Testis (tissue), 3 donors: ENCODE data around the gene PCBP2. TPM values are rescaled to one million over a fixed set of nuclear protein-coding genes. Genes with fewer than 3 reads are reported as not detected.

Experiments
- DNase-seq: peaks from one replicate; pipeline ENCODE4 v3.0.0-alpha.2; 2019
- H3K27ac ChIP-seq, 2 donors: fragments of 200-600 bp; sonication (generic); one replicate each; pipeline ENCODE4 v1.5.1; 2019
- H3K27me3 ChIP-seq: fragments of 200-600 bp; sonication (generic); one replicate; pipeline ENCODE4 v1.5.1; 2019
- H3K36me3 ChIP-seq: fragments of 200-600 bp; sonication (generic); one replicate; pipeline ENCODE4 v1.5.1; 2017; ENCODE audit warnings: low read depth; ENCODE audit errors: missing control alignments
- H3K4me1 ChIP-seq: fragments of 200-600 bp; sonication (generic); one replicate; pipeline ENCODE4 v1.5.1; 2019
- H3K4me3 ChIP-seq, 2 donors: fragments of 200-600 bp; sonication (generic); one replicate each; pipeline ENCODE4 v1.5.1; 2017 to 2019
- H3K9me3 ChIP-seq: fragments of 200-600 bp; sonication (generic); one replicate; pipeline ENCODE4 v1.5.1; 2017
- POLR2A ChIP-seq: fragments of 450-650 bp; IDR thresholded peaks from one replicate; pipeline ENCODE4 v1.6.1; 2017; ENCODE audit warnings: antibody characterized with exemption, mild to moderate bottlenecking, moderate library complexity
- WGBS, 2 donors: methylation state at CpG; one replicate each; pipeline ENCODE4 v1.1.5; 2018; 5-methylcytosine and 5-hydroxymethylcytosine counted together
- intact Hi-C: fragments of 100-400 bp; cut with DNase I; formaldehyde crosslinking; loops from one replicate; pipeline ENCODE4 v1.15.1; 2023; ENCODE audit warnings: low total_unique reads
- polyA plus RNA-seq: library from polyadenylated mRNA; stranded (reverse); fragments of 350-450 nt; fragmentation: Illumina TruSeq; extraction: RNeasy Lipid Tissue Mini Kit (QIAGEN cat#74804); gene quantifications from one replicate; pipeline ENCODE4 v1.2.3, GENCODE V29; 2014; ENCODE audit warnings: low read depth, low replicate concordance; ENCODE audit not compliant: insufficient read depth
- total RNA-seq, 2 donors: library from RNA; depleted of rRNA; stranded (reverse); fragments of >200 nt; gene quantifications; one replicate each; pipeline ENCODE4 v1.2.3, GENCODE V29; 2016
- TF ChIP-seq, protein P1 (sequence below), 3 experiments: fragments of 450-650 bp in 2 of 3; fragments of 200-600 bp in 1 of 3; sonication (generic) in 1 of 3; IDR thresholded peaks; one replicate each; pipeline ENCODE4 v1.5.1; 2016 to 2019; ENCODE audit warnings: antibody characterized with exemption in 3 of 3, mild to moderate bottlenecking in 2 of 3, moderate library complexity in 1 of 3

Gene PCBP2
- total and polyA plus RNA-seq, 3 donors from 2014 or later, result 553 to 1,065 (median 632) TPM

DNA sequence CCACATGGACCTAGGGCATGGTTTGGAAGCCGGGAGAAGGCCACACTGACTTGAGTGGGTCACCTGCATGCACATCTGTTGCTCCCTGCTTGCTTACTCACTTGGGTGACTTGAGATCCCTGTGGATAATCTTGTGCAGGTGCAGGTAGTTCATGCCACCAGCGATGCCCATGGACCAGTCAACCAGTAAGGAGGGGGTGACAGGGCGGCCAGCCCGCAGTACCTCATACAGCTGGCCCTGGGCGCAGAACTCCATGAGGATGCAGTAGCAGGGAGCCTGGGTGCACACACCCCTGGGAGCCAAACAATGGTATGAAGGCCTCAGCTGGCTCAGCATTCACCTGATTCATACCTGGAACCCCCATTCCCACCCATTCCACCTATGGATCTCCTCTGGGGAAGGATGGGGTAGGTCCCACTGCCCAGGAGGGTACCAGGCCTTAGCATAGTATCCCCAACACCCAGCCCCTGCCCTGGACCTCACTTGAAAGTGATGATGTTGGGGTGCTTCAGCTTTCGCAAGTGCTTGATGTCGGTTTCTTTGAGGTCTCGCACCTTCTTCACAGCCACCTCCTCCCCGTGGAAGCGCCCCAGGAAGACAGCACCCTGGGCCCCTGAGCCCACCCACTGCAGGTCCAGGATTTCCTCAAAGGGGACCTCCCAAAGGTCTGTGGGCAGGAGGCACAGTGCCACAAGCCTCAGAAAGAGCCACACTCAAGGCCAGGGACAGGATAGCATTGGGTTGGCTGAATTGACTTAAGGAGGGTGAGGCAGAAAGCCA, 34.2 kb downstream of the PCBP2 start:
- no peak for DNase-seq
- peaks cover 5% of the 10 kb centered on the region for H3K4me1 ChIP-seq
- H3K27me3 ChIP-seq, result no peaks in the 10 kb centered on the region
- 95 to 98% methylated on average over 10 of the region's 10 CpGs for WGBS, 2 donors
- TF ChIP-seq, protein P1, sequence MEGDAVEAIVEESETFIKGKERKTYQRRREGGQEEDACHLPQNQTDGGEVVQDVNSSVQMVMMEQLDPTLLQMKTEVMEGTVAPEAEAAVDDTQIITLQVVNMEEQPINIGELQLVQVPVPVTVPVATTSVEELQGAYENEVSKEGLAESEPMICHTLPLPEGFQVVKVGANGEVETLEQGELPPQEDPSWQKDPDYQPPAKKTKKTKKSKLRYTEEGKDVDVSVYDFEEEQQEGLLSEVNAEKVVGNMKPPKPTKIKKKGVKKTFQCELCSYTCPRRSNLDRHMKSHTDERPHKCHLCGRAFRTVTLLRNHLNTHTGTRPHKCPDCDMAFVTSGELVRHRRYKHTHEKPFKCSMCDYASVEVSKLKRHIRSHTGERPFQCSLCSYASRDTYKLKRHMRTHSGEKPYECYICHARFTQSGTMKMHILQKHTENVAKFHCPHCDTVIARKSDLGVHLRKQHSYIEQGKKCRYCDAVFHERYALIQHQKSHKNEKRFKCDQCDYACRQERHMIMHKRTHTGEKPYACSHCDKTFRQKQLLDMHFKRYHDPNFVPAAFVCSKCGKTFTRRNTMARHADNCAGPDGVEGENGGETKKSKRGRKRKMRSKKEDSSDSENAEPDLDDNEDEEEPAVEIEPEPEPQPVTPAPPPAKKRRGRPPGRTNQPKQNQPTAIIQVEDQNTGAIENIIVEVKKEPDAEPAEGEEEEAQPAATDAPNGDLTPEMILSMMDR (IDR thresholded peaks at IDR 0.05), result no peak
- no peak for TF ChIP-seq POLR2A
- H3K9me3 ChIP-seq, result no peaks in the 10 kb centered on the region
- H3K4me3 ChIP-seq, result no peak overlapping the region
- H3K27ac ChIP-seq, result no peak overlapping the region
- intact Hi-C loops, result no loop called here
- no peaks in the 10 kb centered on the region for H3K36me3 ChIP-seq

DNA sequence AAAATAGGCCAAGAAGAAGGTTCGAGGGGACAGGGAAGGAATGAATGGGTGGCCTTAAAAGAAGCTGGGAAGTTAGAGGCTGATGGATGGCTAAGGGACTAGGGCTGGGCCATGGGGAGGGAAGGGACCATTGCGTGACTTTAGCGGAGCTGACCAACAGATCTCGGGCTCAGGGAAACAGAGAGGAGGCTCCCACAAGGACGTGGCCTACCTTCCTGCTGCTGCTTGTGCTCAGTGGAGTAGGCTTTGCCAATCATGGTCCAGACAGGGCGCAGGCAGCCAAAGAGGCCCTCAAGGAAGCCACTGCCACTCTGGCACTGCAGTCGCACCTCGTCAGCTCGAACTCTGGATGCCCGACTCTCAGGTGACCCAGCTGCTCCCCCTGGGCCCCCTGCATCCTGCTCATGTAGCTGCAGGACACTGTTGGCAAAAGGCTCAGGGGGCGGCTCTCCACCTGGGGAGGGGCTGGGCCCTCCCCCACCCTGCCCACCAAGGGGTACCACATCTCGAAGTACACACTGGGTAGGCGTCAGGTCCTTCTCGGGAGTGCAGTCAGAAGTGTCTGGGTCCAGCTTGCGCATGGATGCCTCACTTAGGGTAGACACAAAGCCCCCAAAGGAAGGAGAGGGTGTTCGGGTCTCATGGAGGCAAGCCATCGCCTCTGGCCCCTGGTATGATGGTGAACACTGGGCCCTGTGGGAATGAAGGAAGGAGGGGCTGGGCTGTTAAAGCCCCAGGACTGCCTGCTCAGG, 35.0 kb downstream of the PCBP2 start:
- H3K27me3 ChIP-seq, result no peaks in the 10 kb centered on the region
- intact Hi-C loops, result no loop called here
- no peaks in the 10 kb centered on the region for H3K9me3 ChIP-seq
- WGBS, 2 donors, result 84 to 85% methylated on average over 4 to 17 of the region's 17 CpGs
- no peaks in the 10 kb centered on the region for H3K4me1 ChIP-seq
- no peak for TF ChIP-seq POLR2A
- TF ChIP-seq, protein P1 (IDR thresholded peaks at IDR 0.05), result no peak
- H3K27ac ChIP-seq, result no peak overlapping the region
- no peak for DNase-seq
- no peak overlapping the region for H3K4me3 ChIP-seq
- H3K36me3 ChIP-seq, result no peaks in the 10 kb centered on the region

DNA sequence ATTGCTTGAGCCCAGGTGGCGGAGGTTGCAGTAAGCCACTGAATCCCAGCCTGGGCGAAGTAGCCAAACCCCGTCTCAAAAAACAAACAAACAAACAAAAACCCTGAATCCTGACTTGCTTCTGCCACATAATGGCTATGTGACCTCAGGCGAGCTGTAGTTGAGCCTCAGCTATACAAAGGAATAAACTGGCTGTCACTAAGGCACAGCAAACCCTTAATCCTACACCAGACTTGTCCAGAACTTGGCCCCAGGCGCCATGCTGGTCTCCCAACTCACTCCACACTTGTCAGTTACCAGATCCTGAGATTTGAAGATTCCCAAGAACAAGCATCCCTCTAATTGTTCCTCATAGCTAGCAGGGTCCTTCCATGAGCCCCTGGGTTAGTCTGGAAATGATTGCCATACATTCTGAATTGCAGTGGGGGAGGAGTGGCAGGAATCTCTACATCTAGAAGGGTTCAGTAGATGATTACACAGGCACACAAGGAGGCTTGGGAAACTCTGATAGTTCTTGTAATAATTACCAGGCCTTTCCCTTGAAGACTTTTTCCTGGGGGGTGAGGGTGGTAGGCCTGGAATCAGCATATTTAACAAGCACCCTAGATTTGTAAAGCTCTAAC, 37.5 kb downstream of the PCBP2 start:
- peaks cover 17% of the 10 kb centered on the region for H3K4me1 ChIP-seq
- H3K9me3 ChIP-seq, result no peaks in the 10 kb centered on the region
- no peak for DNase-seq
- H3K27me3 ChIP-seq, result no peaks in the 10 kb centered on the region
- no peak for TF ChIP-seq POLR2A
- TF ChIP-seq, protein P1 (IDR thresholded peaks at IDR 0.05), result no peak
- H3K27ac ChIP-seq, result no peak overlapping the region
- intact Hi-C loops, result no loop called here
- no peaks in the 10 kb centered on the region for H3K36me3 ChIP-seq
- H3K4me3 ChIP-seq, result no peak overlapping the region
- 92 to 94% methylated on average over 5 of the region's 5 CpGs for WGBS, 2 donors

DNA sequence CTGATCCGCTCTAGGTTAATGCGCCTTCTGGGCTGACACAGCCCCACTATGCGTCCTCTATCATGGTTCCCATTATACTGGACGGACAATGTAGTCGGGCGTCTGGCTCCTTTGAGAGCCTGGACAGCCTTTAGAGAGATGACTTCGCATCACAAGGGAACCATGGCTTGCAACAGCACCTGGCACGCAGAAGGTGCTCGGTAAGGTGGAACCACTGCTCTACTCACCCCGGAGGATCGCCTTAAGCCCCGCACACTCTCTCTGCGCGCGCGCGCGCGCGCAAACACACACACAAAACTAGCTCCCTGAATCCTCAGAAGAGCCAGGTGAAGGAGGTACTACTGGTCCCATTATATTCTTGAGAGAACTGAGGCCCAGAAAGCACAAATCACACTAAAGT, 40.3 kb downstream of the PCBP2 start:
- no peak for DNase-seq
- Histone ChIP-seq H3K9me3 (no peaks in the 10 kb centered on the region), H3K4me3 (peak overlapping the region; percentile 57 to 75), H3K36me3 (no peaks in the 10 kb centered on the region), H3K27ac (peak overlapping the region; percentile 83 to 89), H3K4me1 (peaks cover 31% of the 10 kb centered on the region), H3K27me3 (no peaks in the 10 kb centered on the region)
- WGBS, 2 donors, result 37 to 52% methylated on average over 20 of the region's 20 CpGs
- TF ChIP-seq, protein P1 (IDR thresholded peaks at IDR 0.05), result no peak
- no peak for TF ChIP-seq POLR2A
- intact Hi-C loops, result no loop called here
